ENCODE measurements around the gene ADARB2.

GRCh38 chr10:1170867-1171180, 566.5 kb downstream of the ADARB2 start:
- TF ChIP-seq EGR1 (IDR thresholded peaks at IDR 0.05) (no peak), YY1 (IDR thresholded peaks at IDR 0.05; ENCODE audit: low read depth) (no peak), CREB1 (IDR thresholded peaks at IDR 0.05; ENCODE audit: low read depth) (no peak), USF1 (IDR thresholded peaks at IDR 0.05) (no peak), EP300 (IDR thresholded peaks at IDR 0.05; ENCODE audit: borderline replicate concordance) (no peak)

Measured in Ishikawa (cell line).